ENCODE data around the gene CAMK1D. TPM values are rescaled to one million over a fixed set of nuclear protein-coding genes. Genes with fewer than 3 reads are reported as not detected.

CAMK1D gene
- total RNA-seq, 2 experiments from 2014 or later = 3.4 to 4.2 TPM

DNA sequence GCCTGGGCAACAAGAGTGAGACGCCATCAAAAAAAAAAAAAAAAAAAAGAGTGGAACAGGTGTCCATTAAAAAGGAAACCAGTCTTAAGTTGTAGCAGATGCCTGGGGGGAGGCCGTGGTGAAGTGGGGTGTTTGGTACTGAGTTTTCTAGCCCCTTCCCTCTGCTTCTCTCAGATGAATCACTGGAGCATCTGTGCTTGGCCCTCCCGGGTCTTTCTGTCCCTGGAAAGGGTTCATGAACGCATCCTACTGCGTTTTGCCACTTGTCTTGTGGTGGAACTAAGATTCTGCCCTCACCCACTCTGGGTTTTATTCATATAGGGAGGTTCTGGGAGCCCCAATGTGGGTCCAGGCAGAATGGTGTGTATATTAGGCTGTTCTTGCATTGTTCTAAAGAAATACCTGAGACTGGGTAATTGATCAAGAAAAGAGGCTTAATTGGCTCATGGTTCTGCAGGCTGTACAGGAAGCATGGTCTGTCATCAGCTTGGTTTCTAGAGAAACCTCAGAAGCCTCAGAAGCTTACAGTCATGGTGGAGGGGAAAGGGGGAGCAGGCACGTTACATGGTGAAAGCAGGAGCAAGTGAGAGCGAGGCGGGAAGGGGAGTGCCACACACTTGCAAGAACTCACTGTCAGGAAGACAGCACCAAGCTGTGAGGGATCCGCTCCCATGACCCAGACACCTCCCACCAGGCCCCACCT, 63.5 kb downstream of the CAMK1D start:
- DNase-seq (peak; percentile 69), ATAC-seq (peak; percentile 87)
- Mint-ChIP-seq H3K27ac (peak overlapping the region; percentile 7), H3K36me3 (ENCODE audit: low read depth) (peaks cover 2% of the 10 kb centered on the region), H3K9me3 (ENCODE audit: insufficient read depth) (no peaks in the 10 kb centered on the region), H3K4me1 (ENCODE audit: low read depth) (peaks cover 28% of the 10 kb centered on the region), H3K4me3 (no peak overlapping the region), H3K27me3 (ENCODE audit: low read depth) (no peaks in the 10 kb centered on the region)
- ChIA-PET CTCF (no interaction called here), POLR2A (interaction anchor here (0.5 kb wide), 1 partner anchor 161 kb away, joined by 6 read pairs; no protein-coding TSS in a partner anchor)

DNA sequence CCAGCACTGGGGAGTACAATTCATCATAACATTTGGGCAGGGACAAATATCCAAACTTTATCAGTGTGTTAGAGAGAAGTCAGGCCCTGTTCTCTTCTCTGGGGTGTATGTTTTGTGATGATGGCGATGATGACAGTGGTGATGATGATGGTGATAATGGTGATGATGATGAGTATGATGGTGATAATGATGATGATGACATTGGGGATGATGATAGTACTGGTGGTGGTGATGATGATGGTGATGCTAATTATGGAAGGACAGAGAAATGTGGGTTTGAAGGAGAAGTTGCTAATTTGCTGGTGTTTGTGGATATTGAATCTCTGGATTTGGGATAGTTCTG, 64.0 kb downstream of the CAMK1D start:
- H3K27ac Mint-ChIP-seq = peak overlapping the region; percentile 7
- CTCF ChIA-PET = no interaction called here
- H3K27me3 Mint-ChIP-seq (ENCODE audit: low read depth) = no peaks in the 10 kb centered on the region

DNA sequence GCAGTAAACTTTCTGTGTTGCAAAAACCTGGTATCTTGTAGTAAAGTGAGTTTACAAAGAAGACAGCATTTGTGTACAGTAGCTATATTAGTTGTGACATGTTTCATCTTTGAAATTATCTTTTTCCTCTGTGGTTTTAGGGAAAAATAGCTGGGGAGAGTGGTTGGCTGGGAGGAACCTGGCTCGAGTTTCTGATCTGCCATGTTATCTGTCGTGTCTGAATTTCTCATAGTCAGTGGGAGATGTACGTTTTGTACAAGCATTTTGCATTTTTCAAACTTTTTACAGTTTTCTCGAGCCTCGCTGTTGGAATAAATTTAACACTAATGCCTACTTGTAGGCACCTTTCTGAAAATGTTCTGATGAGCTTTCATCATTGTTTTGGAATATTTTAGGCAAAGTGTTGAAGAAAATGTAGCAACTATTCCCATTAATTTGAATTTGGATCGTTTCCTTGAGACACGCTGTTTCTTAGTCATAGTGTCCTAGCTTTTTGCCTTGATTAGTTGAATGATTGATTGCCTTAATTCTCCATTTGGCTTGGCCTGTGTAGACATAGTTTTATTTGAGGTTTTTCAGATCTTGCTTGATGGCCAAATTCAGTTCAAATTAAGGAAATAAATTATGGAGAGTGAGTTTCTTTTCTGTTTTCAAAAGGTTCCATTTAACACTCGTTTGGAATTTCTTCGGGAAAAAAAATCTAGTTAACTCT, 65.1 kb downstream of the CAMK1D start:
- peaks cover 33% of the 10 kb centered on the region for H3K4me1 Mint-ChIP-seq (ENCODE audit: low read depth)
- ChIA-PET POLR2A (no interaction called here), CTCF (interaction anchor here (1.0 kb wide), 1 partner anchor 93 kb away, joined by 3 read pairs; no protein-coding TSS in a partner anchor)
- no peaks in the 10 kb centered on the region for H3K9me3 Mint-ChIP-seq (ENCODE audit: insufficient read depth)
- no peak for DNase-seq
- no peak overlapping the region for H3K4me3 Mint-ChIP-seq
- H3K27me3 Mint-ChIP-seq (ENCODE audit: low read depth) = no peaks in the 10 kb centered on the region
- no peak for ATAC-seq
- no peak overlapping the region for H3K27ac Mint-ChIP-seq
- peaks cover 2% of the 10 kb centered on the region for H3K36me3 Mint-ChIP-seq (ENCODE audit: low read depth)

More for the DNA sequence above, 64.0 kb downstream of the CAMK1D start:
- Mint-ChIP-seq H3K36me3 (ENCODE audit: low read depth) (peaks cover 2% of the 10 kb centered on the region), H3K4me1 (ENCODE audit: low read depth) (peaks cover 28% of the 10 kb centered on the region), H3K9me3 (ENCODE audit: insufficient read depth) (no peaks in the 10 kb centered on the region), H3K4me3 (no peak overlapping the region)
- no peak for DNase-seq
- POLR2A ChIA-PET = no interaction called here
- ATAC-seq = no peak

- peaks cover 25% of the 10 kb centered on the region for H3K4me1 Mint-ChIP-seq (ENCODE audit: low read depth)
- CTCF ChIA-PET = no interaction called here
- H3K36me3 Mint-ChIP-seq (ENCODE audit: low read depth) = peaks cover 2% of the 10 kb centered on the region
- no peaks in the 10 kb centered on the region for H3K27me3 Mint-ChIP-seq (ENCODE audit: low read depth)
- ATAC-seq (no peak), DNase-seq (no peak)
- POLR2A ChIA-PET = interaction anchor here (0.6 kb wide), 1 partner anchor 50 kb away, joined by 4 read pairs; no protein-coding TSS in a partner anchor
- no peak overlapping the region for H3K27ac Mint-ChIP-seq
- no peaks in the 10 kb centered on the region for H3K9me3 Mint-ChIP-seq (ENCODE audit: insufficient read depth)
- H3K4me3 Mint-ChIP-seq = no peak overlapping the region
Observed at GRCh38 chr10:12416344-12417050, 67.2 kb downstream of the CAMK1D start.

DNA sequence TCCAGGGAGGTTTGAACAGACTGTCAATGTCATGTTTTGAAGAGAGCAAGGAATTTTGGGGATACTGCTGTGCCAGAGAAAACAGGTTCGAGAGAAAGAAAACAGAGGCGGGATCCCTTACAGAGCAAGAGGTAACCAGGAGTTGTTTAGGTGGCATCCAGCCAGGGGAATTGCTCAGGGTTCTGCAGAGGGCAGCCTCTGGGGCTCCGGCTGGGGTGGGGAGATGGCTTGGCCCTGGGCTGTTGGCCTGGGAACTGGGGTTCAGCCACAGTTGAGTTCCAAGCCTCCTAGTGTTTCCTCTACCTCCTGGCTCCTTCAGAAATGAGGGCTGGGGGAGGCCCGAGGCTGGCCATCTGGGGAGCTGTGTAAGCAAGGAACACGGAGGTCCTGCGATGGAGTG, 68.0 kb downstream of the CAMK1D start:
- ATAC-seq (no peak), DNase-seq (no peak)
- H3K4me1 Mint-ChIP-seq (ENCODE audit: low read depth) = peaks cover 25% of the 10 kb centered on the region
- peaks cover 2% of the 10 kb centered on the region for H3K36me3 Mint-ChIP-seq (ENCODE audit: low read depth)
- CTCF ChIA-PET = no interaction called here
- no peak overlapping the region for H3K27ac Mint-ChIP-seq
- POLR2A ChIA-PET = no interaction called here
- H3K9me3 Mint-ChIP-seq (ENCODE audit: insufficient read depth) = no peaks in the 10 kb centered on the region
- H3K4me3 Mint-ChIP-seq = no peak overlapping the region
- H3K27me3 Mint-ChIP-seq (ENCODE audit: low read depth) = no peaks in the 10 kb centered on the region

DNA sequence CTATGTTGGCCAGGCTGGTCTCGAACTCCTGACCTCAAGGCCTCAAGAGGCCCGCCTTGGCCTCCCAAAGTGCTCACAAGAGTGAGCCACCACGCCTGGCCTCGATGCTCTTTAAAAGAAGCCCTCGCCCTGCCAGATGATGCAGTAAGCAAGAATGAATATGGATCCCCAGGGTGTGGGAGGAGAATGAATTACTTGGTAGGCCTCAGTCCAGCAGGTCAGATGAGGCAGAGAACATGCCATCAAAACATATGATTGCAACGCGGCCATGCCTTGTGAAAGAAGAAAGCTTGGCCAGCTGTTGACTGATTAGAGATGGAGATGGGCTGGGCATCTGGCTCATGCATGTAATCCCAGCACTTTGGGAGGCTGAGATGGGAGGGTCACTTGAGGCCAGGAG, 68.7 kb downstream of the CAMK1D start:
- Mint-ChIP-seq H3K27ac (no peak overlapping the region), H3K36me3 (ENCODE audit: low read depth) (peaks cover 2% of the 10 kb centered on the region)
- CTCF ChIA-PET = no interaction called here

DNA sequence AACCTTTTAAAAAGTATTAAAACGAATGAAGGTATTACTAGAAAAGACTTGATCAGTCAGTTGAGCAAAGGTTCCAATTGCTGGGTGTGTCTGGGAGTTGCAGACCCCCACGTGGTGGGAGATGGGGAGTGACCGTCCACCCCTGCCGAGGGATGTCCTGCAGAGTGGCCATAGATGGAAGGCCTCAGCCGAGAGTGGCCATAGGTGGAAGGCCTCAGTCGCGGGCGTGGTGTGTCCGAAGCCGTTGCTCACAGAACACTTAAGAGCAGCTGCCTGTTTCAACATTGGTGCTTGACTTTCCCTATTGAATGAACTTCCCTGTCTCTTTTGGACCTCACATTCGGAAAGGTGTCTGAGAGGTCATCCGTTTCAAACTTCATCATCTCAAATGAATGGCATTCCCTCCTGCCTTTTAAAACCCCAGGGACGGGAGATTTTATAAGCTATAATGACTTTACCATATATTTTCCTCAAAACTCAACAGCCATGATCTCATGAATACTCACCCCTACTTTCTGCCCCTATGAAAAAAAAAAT, 69.4 kb downstream of the CAMK1D start:
- no peak overlapping the region for H3K27ac Mint-ChIP-seq
- no peak for ATAC-seq

More for the DNA sequence above, 68.7 kb downstream of the CAMK1D start:
- H3K4me1 Mint-ChIP-seq (ENCODE audit: low read depth) = peaks cover 20% of the 10 kb centered on the region
- POLR2A ChIA-PET = no interaction called here
- H3K9me3 Mint-ChIP-seq (ENCODE audit: insufficient read depth) = no peaks in the 10 kb centered on the region
- DNase-seq (no peak), ATAC-seq (no peak)
- H3K27me3 Mint-ChIP-seq (ENCODE audit: low read depth) = no peaks in the 10 kb centered on the region
- no peak overlapping the region for H3K4me3 Mint-ChIP-seq

GRCh38 chr10:12419262-12419847, 70.0 kb downstream of the CAMK1D start:
- Mint-ChIP-seq H3K4me1 (ENCODE audit: low read depth) (peaks cover 15% of the 10 kb centered on the region), H3K27ac (no peak overlapping the region), H3K9me3 (ENCODE audit: insufficient read depth) (no peaks in the 10 kb centered on the region), H3K4me3 (no peak overlapping the region), H3K36me3 (ENCODE audit: low read depth) (no peaks in the 10 kb centered on the region), H3K27me3 (ENCODE audit: low read depth) (no peaks in the 10 kb centered on the region)
- CTCF ChIA-PET = no interaction called here
- POLR2A ChIA-PET = no interaction called here
- ATAC-seq = peak; percentile 65
- peak; percentile 57 for DNase-seq

More for the DNA sequence above, 69.4 kb downstream of the CAMK1D start:
- no peak overlapping the region for H3K4me3 Mint-ChIP-seq
- no peaks in the 10 kb centered on the region for H3K9me3 Mint-ChIP-seq (ENCODE audit: insufficient read depth)
- no peaks in the 10 kb centered on the region for H3K27me3 Mint-ChIP-seq (ENCODE audit: low read depth)
- no peaks in the 10 kb centered on the region for H3K36me3 Mint-ChIP-seq (ENCODE audit: low read depth)
- no peak for DNase-seq
- peaks cover 15% of the 10 kb centered on the region for H3K4me1 Mint-ChIP-seq (ENCODE audit: low read depth)
- POLR2A ChIA-PET = no interaction called here
- CTCF ChIA-PET = no interaction called here

- Mint-ChIP-seq H3K9me3 (ENCODE audit: insufficient read depth) (no peaks in the 10 kb centered on the region), H3K4me3 (no peak overlapping the region), H3K4me1 (ENCODE audit: low read depth) (peaks cover 15% of the 10 kb centered on the region), H3K36me3 (ENCODE audit: low read depth) (no peaks in the 10 kb centered on the region), H3K27ac (no peak overlapping the region), H3K27me3 (ENCODE audit: low read depth) (no peaks in the 10 kb centered on the region)
- ChIA-PET POLR2A (interaction anchor here (0.6 kb wide), 1 partner anchor 125 kb away, joined by 3 read pairs; no protein-coding TSS in a partner anchor), CTCF (no interaction called here)
- ATAC-seq (no peak), DNase-seq (no peak)
Observed at GRCh38 chr10:12420530-12421120, 71.3 kb downstream of the CAMK1D start.

DNA sequence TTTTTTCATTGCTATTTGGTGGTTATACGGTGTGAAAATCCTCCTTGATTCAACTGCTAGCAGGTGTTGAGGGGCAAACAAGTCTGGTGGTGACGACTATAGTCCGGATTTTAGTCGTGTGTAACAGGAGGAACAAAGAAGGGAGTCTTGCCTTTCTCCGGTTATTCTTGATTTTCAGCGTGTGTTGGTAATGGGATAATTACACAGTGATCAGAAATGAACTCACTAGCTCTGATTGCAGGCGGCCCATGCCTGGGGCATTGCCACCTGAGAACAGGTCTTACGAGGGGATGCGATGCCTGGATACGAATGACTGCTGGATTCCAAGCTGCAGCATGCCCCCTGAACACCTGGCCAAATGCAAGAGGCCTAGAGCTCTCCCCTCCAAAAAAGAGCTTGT, 72.8 kb downstream of the CAMK1D start:
- DNase-seq (no peak), ATAC-seq (no peak)
- ChIA-PET POLR2A (no interaction called here), CTCF (no interaction called here)
- Mint-ChIP-seq H3K27ac (no peak overlapping the region), H3K9me3 (ENCODE audit: insufficient read depth) (no peaks in the 10 kb centered on the region), H3K4me3 (no peak overlapping the region), H3K27me3 (ENCODE audit: low read depth) (no peaks in the 10 kb centered on the region), H3K36me3 (ENCODE audit: low read depth) (no peaks in the 10 kb centered on the region), H3K4me1 (ENCODE audit: low read depth) (peaks cover 15% of the 10 kb centered on the region)

DNA sequence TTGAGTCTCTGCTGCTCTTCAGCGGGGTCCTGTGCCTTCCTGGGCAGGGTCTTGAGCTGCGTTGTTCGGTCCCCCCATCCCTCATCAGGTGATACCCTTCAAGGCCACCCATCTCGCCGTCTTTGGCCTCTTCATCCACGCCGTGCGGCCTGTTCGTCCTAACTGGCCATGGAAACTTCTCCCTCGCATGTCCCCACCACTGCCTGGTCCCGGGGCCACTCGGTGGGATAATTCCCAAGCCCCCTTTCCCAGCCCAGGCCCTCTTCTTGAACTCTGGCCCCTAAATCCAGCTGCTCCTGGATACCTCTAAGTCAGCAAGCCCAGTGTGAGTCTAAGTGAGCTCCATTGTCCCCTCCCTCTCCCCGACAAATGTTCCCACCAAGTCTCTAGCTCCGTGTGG, 74.5 kb downstream of the CAMK1D start:
- Mint-ChIP-seq H3K27me3 (ENCODE audit: low read depth) (no peaks in the 10 kb centered on the region), H3K36me3 (ENCODE audit: low read depth) (no peaks in the 10 kb centered on the region), H3K4me1 (ENCODE audit: low read depth) (peaks cover 11% of the 10 kb centered on the region), H3K9me3 (ENCODE audit: insufficient read depth) (no peaks in the 10 kb centered on the region), H3K4me3 (no peak overlapping the region), H3K27ac (no peak overlapping the region)
- DNase-seq (no peak), ATAC-seq (no peak)
- ChIA-PET POLR2A (interaction anchor here (0.6 kb wide), 1 partner anchor 825 kb away, joined by 4 read pairs; no protein-coding TSS in a partner anchor), CTCF (no interaction called here)

All from activated CD8-positive, alpha-beta T cell treated with anti-CD3 and anti-CD28 coated beads, Interleukin-2, amount 10 ng/mL, durations not matched to agents 7 days and 5 days (primary cell).